ENCODE results near the gene SPAG16.
"Not testable (repeated sequence)": the region's sequence is repeated elsewhere in the genome, so short reads cannot be mapped to it uniquely, and the experiment has no call there.

The SPAG16 gene

DNA sequence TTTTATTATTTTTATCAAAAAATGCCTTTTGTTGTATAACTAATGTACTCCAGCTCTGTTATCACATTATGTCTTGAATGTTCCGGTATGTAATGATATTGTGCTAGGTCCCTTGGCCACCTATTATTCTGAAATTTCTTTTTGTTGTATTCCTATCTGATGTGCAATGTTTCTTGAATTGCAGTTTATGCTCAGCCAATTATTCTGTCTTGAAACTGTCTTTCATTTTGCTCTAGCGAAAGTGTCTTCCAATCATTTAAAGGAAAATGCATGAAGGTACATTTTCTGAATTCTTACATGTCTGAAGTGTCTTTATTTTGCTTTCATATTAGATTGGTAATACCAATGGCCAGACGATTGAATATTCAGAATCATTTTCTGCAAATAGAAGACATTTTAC is 277.5 kb downstream of the SPAG16 start:
- DNase-seq: no peak

DNA sequence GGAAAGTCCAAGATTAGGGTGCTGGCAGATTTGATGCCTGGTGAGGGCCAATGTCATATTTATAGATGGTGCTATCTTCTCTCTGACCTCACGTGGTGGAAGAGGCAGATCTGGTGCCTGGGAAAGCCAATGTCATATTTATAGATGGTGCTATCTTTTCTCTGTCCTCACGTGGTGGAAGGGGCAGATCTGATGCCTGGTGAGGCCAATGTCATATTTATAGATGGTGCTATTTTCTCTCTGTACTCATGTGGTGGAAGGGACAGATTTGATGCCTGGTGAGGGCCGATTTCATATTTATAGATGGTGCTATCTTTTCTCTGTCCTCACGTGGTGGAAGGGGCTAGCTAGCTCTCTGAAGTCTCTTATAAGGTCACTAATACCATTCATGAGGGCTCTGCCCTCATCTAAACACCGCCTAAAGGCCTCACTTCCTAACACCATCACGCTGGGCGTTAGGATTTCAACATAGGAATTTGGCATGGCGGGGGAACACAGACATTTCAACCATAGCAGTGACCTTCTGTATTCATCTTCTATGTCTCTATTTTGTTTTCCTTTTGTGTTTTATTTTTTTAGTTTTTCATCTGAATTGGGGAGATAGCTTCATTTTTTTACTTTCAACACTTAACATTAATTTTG is 278.4 kb downstream of the SPAG16 start:
- no peak for DNase-seq

DNA sequence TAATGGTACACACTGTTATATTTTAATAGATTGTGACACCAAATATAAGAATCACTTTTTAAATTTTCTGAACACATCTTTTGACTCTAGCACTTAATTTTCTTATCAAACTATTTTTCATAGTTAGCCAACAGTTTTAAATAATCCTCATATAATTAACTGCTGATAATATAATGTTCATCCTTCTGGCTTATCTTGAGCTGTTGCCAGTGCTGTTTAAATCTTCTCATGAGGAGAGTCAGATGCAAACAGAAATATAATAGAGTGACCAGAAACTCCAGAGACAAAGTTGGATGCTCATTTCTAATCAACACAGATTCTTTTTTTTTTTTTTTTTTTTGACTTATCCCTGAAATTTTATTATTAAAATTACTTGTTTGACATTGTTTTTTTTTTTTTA is 282.6 kb downstream of the SPAG16 start:
- no peak for DNase-seq

DNA sequence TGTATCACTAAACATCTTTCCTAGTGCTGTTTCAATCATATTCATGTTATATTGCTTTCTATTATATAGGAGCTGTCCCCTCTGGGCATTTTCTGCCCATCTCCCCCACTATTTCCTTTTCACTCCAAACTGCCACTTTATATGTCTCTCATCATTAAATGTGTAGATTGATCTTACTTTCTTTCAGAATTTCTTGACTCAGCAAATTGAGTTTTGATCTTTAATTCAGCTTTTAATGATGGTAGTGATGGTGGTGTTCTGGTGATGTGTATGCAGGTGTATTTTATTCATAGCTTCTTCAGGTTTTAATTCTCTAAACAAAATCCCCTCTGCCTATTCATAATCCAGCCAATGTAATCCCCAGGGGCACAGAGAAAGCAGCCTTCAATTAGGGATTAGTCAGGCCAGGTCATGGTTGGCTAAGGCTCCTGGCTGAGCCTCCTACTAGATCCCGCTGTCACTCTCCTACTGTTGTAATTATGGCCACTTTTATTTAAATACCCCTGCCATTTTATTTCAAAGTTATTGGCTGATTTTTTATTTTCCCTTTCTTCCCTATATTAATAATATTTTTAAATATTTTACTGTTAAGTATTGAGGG is 325.4 kb downstream of the SPAG16 start:
- DNase-seq: no peak

DNA sequence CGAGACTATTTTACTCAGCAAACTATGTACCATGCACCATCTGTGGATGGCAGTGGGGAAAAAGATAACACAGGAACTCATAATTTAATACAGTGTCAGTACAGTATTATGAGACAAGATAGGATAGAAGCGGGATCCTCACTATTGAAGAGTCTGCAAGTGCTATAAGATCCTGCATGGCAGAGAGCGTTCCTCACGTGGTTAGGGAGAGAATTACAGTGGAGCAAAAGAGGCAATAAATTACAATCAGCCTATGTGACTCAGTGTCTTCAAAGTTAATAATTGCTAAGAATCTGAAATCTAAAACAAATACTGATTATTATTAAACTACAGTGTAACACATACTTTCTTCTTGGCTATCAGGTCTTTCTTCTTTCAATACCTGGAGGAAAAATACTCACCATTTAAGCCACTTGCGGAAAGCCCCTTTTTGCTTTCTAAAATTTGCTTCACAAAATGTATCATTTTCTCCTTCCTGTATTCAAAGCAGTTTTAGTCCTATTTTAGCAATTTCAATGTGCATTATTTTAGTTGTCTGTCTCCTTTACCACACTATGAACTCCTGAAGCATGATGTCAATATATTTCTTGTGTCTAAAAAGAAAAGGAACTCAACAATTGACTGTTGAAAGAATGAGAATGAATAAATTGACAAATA is 342.9 kb downstream of the SPAG16 start:
- no peak for DNase-seq

DNA sequence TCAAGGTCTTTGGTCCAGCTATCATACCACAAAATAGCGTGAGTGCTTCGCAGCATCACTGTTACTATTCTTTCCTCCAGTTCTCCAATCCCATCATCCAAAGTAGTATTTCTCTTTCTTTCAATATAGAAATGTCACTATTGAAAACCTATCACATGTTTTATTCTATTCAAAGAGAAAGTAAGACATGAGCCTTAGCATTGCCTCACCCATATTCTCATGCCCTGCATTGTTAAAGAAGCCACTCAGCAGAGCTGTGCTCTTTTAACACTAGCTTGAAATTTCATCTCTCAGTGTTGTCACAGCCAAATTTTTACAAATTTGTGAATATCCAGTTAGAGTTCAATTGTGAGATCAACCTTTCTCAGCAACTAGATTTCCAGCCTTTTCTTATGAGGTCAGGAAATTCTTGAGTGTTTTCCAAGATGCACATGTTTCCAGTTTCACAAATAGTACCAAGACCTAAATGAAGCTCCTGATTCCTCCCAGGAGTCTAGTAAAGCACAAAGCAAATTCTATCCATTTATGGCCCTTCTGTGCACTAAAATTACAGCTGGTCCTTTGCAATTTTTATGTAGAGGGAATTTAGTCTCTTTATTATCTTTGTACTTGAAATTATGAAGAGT is 343.7 kb downstream of the SPAG16 start:
- DNase-seq: no peak

DNA sequence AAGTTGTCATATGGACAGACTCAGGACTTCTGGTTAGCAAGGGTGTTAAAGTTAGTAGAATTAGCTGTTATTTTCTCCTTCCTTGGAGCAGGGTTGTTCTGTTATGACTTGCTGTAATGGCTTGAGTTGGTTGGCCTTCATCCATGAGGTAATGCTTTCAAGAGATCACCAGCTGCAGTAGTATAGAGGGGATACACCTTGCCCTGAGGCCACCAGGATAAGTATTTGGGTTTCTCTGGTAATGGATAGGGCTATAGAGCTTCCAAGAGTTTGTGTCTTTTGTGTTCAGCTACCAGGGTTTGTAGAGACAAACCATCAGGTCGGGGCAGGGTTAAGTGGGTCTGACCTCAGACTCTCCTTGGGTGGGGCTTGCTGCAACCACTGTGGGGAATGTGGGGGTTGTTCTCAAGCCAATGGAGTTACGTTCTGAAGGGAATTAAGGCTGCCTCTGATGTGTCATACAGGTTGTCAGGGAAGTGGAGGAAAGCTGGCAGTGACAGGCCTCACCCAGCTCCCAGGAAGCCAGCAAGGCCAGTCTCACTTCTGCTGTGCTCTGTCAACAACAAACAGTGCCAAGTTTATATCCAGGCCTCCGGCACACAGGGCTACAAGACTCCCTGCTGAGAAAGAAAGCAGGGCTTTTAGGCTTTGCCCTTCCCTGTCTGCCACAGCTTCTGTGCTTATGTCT is 356.6 kb downstream of the SPAG16 start:
- DNase-seq: no peak

DNA sequence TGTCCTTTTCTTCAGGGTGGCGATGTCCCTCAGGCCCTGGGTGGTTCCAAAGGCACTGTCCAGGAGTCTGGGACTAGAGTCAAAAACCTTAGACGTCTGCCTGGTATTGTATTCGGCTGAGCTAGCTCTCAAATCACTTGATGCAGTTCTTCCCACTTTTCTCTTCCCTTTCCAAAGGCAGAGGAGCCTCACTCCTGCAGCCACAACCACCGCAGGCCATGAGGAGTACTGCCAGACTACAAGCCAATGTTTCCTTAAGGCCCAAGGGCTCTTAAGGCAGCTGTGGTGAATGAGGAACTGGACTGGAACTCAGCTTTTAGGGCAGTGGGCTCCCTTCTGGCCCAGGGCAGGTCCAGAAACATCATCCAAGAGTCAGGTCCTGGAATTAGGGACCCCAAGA is 360.7 kb downstream of the SPAG16 start:
- no peak for DNase-seq

DNA sequence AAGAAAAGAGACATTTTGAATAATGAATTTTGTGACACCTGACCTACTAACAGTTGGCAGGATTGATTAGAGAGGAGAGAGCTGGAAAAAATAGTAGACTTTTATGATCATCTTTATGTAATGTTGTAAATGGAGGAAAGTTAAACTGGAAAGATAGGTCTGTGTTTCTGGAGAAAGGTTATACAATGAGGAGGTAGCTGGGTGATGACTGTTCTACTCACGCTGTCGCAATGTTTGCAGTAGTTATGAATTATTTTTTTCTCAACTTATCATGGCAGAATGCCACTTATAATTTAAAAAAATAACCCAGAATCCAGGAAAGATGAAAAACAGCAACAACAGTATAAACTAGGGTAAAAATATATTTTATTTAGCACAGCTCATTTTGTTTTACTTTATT is 364.9 kb downstream of the SPAG16 start:
- no peak for DNase-seq

DNA sequence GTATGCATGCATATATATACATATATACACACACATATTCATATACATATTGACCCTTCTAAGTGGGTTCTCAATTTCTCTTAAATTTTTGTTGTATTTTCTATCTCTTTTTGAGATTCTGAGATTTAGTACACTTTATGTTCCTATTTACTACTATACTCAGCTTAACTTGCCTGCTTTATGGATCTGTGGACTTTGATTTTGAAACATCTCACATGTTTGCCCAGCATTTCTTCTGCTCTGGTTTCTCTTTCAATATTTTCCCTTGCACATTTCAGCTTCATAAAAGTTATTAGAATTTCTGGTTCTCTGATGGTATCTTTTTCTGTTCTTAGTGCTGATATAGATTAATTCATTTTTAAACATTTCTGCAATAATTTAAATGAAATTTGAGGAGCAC is 380.6 kb downstream of the SPAG16 start:
- DNase-seq: no peak

DNA sequence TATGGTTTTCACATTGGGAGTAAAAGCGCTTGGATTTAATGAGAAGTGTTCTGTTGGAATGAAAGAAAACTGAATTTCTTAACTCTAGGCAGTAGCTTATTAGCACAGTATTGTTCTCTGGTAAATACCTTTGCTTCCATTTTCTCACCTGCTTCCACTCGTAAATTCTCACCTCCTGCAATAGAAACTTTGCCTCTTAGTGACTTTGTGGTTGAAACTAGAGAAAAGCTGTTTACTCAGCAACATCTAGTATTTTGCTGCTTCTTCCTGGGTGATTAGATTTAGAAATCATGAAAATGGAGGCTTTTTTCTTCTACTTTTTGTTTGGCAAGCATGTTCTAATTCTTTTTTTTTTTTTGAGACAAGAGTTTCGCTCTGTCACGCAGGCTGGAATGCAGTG is 385.4 kb downstream of the SPAG16 start:
- no peak for DNase-seq

DNA sequence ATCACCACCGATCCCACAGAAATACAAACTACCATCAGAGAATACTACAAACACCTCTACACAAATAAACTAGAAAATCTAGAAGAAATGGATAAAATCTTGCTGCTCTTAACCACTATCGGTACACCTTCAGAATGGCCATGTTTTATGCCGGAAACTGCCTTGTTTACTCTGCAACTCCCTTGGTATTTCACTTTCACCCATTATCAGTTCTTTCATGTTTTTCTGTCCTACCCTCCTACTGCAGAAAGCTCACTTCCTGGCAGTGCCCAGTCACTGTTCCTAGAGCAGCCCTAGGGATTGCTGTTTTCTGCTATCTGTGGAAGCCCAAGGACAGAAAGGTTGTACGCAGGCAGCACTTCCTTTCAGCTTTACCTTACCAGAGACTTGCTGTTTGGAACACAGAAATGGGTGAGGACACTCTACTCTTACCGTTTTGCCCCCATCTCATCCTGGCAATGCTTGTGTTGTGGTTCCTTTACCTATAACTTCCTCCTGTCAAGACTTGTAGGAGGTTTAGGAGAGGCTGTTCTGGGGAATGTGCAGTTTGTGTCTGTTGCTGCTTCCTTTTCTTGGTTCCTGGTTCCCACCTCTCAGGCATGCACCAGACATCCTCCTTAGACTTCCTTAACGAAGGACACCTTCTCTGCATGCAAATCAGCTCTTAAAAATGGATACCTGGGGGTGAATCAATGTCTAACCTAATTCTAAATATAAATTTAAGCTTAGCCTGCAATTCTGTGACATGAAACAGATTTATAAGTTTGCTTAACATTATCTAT is 394.4 kb downstream of the SPAG16 start:
- no peak for DNase-seq

DNA sequence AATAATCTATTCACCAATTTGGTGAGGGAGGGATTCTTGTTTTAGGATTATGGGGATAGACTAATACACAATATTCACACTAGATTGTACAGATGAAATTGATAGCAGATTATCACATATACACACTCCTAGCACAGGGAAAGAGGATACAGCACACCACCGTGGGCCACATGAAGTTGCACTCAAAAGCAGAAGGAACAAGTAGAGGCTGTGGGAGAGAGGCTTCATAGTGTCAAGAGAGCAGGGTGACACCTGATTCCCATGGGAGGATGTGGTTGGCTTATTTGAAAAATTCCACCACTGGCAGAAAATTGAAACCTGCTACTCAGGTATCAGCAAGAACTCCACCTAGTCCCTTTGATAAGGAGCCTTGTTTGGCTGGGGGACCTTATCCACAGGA is 395.6 kb downstream of the SPAG16 start:
- DNase-seq: no peak

DNA sequence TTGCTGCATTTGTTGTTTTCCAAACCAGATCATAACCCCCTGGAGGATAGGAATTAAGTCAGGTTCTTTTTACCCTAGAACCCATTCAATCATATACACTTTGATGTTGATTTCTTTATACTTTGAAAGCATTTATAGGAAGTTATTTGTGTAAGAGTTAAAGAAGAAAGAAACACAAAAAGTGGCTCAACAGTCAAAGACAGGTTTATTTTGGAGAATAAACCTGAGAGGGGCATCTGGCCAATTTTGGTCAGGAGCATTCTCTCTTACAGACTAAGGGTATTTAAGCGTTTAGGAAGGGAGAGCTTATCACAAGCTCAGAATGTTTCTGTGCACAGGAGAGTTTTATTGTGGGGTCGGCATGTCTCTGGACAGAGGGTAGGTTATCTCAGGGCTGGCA is 398.0 kb downstream of the SPAG16 start:
- DNase-seq: no peak

DNA sequence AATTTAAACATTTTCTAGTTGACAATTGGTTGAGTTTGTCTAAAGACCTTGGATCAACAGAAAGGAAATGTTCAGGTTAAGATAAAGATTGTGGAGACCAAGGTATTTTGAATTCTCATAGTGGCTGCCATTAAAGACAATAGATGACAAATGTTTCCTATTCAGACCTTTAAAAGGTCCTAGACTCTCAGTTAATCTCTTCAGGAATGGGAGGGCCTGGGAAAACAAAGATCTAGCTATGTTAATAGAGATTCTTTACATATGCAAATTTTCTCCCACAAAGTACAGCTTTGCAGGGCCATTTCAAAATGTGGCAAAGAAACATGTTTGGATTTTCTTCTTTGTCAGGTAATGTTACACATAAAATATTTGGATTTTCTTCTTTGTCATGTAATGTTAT is 403.9 kb downstream of the SPAG16 start:
- no peak for DNase-seq

DNA sequence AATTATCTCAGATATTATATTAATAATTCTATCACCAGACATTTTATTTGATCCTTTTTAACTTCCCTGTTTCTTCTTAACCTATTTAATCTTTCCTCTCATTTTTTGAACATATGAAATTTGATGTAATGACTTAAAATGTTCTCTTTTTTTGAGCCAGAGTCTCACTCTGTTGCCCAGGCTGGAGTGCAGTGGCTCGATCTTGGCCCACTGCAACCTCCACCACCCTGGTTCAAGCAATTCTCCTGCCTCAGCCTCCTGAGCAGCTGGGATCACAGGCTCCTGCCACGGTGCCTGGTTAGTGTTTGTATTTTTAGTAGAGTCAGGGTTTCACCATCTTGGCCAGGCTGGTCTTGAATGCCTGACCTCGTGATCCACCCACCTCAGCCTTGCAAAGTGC is 404.6 kb downstream of the SPAG16 start:
- not testable (repeated sequence) for DNase-seq

DNA sequence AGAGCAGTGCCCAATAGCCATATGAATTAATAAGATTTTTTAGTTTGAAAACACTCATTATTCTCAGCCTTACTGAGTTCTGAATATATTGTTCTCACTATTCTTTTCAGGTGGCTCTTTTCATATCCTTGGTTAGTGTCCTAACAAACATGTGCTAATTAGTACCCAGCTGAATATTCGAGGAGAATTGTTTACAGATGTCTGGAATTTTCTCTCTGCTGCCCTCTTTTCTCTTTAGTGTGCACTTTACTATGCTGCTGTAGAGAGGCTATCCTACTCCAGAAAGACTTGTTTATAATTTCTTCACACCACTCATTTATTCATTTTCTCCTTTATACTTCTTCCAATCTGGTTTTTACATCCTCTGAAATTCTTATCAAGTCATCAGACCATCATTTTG is 405.3 kb downstream of the SPAG16 start:
- DNase-seq: no peak

DNA sequence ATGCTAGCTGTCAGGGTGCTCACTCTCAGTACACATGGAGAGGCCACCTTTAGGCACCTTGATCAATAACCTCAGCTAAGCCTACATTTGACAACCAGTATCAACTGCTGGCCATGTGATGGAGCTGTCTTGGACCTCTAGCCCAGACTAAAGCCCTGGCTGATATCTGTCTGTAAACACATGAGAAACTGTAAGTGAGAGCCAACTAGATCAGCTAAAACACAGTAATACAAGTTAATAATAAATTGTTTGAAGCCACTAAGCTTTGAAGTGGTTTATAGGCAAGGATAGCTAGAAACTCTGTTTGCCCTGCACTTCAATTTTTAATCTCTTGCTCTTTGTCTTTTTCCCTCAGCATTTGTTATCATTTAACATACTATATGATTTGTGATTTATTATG is 407.1 kb downstream of the SPAG16 start:
- no peak for DNase-seq

DNA sequence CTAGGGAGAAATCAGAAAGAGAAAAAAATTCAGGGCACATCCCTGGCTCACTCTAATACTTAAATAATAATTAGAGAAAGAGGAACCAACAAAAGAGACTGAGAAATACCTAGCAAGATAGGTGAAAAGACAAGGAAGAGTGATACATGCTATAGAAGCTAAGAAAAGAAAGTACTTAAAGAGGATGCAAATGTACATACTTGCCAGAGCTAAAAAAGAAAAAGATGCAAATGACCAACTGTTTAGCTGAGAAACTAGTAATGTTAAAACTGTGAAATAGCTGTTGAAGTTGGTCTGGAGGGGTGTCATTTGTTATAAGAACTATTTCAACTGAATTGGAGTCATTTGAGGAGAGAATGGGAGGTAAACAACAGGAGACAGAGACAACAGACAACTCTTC is 412.2 kb downstream of the SPAG16 start:
- DNase-seq: no peak

DNA sequence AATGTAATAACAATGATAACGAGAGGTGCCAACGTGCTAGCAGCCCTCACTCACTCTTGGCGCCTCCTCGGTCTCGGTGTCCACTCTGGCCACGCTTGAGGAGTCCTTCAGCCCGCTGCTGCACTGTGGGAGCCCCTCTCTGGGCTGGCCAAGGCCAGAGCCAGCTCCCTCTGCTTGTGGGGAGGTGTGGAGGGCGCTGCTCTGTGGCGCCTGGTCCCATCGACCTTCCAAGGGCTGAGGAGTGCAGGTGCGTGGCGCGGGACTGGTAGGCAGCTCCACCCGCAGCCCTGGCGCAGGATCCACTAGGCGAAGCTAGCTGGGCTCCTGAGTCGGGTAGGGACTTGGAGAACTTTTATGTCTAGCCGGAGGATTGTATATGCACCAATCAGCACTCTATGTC is 417.1 kb downstream of the SPAG16 start:
- not testable (repeated sequence) for DNase-seq

DNA sequence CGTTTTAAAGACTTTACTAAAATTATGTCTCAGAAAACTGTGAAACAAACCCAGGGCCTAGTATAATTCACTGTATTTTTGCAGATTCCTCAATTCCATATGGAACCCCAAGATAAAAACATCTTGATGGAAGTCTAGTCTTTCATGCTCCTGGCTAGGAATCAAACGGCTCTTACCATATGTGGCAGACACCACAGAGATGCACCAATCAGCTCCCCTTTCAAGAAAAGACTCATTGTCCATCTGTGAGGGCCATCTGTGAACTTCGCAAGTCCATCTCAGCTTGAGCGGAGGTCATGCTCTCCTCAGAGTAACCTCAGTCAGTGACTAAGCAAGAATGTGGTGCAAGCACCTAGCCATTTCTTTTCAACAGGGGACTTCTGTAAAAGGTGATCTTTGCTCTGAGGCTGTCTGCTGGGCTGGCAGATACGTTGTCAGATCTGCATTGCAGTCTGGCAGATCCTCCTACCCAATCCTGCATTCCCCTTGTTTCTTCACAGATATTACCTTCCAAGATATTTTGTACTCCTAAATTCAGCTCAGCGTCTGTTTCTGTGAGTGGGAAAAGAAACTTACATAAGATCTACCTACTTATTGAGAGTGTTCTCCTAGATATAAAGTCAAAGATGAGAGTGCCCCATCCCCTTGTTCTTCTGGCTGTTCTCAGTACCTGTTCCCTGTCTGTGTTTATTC is 419.3 kb downstream of the SPAG16 start:
- no peak for DNase-seq

DNA sequence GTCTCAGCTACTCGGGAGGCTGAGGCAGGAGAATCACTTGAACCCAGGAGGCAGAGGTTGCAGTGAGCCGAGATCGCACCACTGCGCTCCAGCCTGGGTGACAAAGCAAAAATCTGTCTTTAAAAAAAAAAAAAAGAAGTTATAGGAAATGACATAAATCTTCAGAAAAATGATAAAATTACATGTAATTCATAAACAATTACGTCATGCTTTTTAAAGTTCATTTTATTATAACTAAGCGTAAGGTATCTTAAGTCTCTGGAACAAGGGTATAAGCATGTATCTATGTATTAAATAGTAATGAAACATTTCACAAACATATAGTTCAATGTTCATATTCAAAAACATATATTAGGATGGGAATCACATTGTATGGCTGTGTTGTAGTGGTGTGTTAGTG is 425.9 kb downstream of the SPAG16 start:
- DNase-seq: no peak
